Thyroid gland (tissue), 4 donors: ENCODE measurements around the gene PRLR. TPM values are rescaled to one million over a fixed set of nuclear protein-coding genes. Genes with fewer than 3 reads are reported as not detected.
"Not testable (repeated sequence)": the region's sequence is repeated elsewhere in the genome, so short reads cannot be mapped to it uniquely, and the experiment has no call there.

Experiments
- DNase-seq, 2 donors: peaks; one replicate each; pipeline ENCODE4 v3.0.0-alpha.2; 2019
- H3K27ac ChIP-seq, 3 donors: fragments of 200-600 bp; sonication (generic); 1 replicate in 2 of 3; 2 replicates in 1 of 3; pipeline ENCODE4 v1.5.1; 2016 to 2019; ENCODE audit warnings: mild to moderate bottlenecking in 1 of 3, moderate library complexity in 1 of 3
- H3K27me3 ChIP-seq: fragments of 200-600 bp; sonication (generic); one replicate; pipeline ENCODE4 v1.5.1; 2019
- H3K36me3 ChIP-seq, 2 donors: fragments of 200-600 bp; sonication (generic); one replicate each; pipeline ENCODE4 v1.5.1; 2016 to 2019
- H3K4me1 ChIP-seq, 2 donors: fragments of 200-600 bp; sonication (generic); one replicate each; pipeline ENCODE4 v1.5.1; 2017 to 2019
- H3K4me3 ChIP-seq, 3 donors: fragments of 200-600 bp; sonication (generic); replicated peaks in 1 of 3; 1 replicate in 2 of 3; 2 replicates in 1 of 3; pipeline ENCODE4 v1.5.1; 2016; ENCODE audit warnings: mild to moderate bottlenecking in 1 of 3
- H3K9me3 ChIP-seq: fragments of 200-600 bp; sonication (generic); one replicate; pipeline ENCODE4 v1.5.1; 2017
- POLR2A ChIP-seq, 2 donors: fragments of 450-650 bp; IDR thresholded peaks; one replicate each; pipeline ENCODE4 v1.6.1; 2017; ENCODE audit warnings: antibody characterized with exemption in 2 of 2, mild to moderate bottlenecking in 2 of 2, moderate library complexity in 1 of 2
- WGBS, 2 donors: methylation state at CpG; one replicate each; pipeline ENCODE4 v1.1.5; 2017; 5-methylcytosine and 5-hydroxymethylcytosine counted together
- intact Hi-C: fragments of 100-400 bp; cut with DNase I; formaldehyde crosslinking; loops from one replicate; pipeline ENCODE4 v1.15.1; 2023
- total RNA-seq, 4 donors: library from RNA; depleted of rRNA; stranded (reverse); fragments of >200 nt; gene quantifications; one replicate each; pipeline ENCODE4 v1.2.3, GENCODE V29; 2016
- TF ChIP-seq, protein P1 (sequence below), 6 experiments: fragments of 200-600 bp in 3 of 6; fragments of 450-650 bp in 3 of 6; sonication (generic) in 3 of 6; IDR thresholded peaks; one replicate each; pipeline ENCODE4 v1.5.1; 2016 to 2019; ENCODE audit warnings: antibody characterized with exemption in 6 of 6, mild to moderate bottlenecking in 2 of 6, inconsistent platforms in 1 of 6, moderate library complexity in 1 of 6

The PRLR gene
- total RNA-seq, 4 donors from 2014 or later, result 0.20 to 1.7 (median 0.22) TPM; not detected in 1

DNA sequence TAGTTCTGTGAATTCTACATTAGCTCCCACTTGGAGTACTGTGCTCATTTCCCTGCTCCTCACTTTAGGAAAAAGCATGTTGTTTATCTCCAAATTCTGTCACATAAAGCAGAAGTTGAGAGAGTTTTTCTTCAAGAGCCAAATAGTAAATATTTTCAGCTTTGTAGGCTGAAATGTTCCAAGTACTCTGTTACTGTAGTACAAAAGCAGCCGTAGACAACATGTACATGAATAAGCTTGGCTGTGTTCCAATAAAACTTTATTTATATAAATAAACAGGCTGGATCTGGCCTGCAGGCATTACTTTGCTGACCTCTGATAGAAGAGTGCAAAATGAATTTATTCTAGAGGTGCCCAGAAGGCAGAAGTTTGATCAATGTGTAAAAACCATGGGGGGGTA lies 109.6 kb downstream of the PRLR start:
- no peak for TF ChIP-seq POLR2A (IDR thresholded peaks at IDR 0.05)
- TF ChIP-seq, protein P1, sequence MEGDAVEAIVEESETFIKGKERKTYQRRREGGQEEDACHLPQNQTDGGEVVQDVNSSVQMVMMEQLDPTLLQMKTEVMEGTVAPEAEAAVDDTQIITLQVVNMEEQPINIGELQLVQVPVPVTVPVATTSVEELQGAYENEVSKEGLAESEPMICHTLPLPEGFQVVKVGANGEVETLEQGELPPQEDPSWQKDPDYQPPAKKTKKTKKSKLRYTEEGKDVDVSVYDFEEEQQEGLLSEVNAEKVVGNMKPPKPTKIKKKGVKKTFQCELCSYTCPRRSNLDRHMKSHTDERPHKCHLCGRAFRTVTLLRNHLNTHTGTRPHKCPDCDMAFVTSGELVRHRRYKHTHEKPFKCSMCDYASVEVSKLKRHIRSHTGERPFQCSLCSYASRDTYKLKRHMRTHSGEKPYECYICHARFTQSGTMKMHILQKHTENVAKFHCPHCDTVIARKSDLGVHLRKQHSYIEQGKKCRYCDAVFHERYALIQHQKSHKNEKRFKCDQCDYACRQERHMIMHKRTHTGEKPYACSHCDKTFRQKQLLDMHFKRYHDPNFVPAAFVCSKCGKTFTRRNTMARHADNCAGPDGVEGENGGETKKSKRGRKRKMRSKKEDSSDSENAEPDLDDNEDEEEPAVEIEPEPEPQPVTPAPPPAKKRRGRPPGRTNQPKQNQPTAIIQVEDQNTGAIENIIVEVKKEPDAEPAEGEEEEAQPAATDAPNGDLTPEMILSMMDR (IDR thresholded peaks at IDR 0.05), result no peak
- intact Hi-C loops, result no loop called here
- Histone ChIP-seq H3K27me3 (no peaks in the 10 kb centered on the region), H3K27ac (no peak overlapping the region), H3K4me1 (peaks cover 0 to 8% of the 10 kb centered on the region in 2 donors), H3K4me3 (no peak overlapping the region), H3K9me3 (no peaks in the 10 kb centered on the region), H3K36me3 (no peaks in the 10 kb centered on the region)
- no peak for DNase-seq
- WGBS, 2 donors, result 65 to 71% methylated on average over 1 of the region's 1 CpG

DNA sequence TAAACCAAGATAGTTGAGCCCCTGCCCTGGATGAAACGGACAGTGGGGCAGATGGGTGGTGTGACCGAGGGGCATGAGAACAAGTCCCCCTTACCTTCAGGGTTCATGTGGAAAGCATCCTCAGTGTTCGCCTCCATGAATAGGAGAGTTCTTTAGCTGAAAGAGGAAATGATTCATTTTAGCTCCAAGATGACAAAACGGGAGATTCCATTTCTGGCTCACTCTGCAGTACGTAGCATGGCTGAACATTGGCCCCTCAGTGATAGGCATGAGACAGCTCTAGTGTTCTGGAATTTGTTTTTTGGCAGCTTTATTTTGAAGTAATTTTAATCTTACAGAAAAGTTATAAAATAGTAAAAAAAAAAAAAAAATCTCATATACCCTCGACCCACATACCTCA lies 112.3 kb downstream of the PRLR start:
- no peaks in the 10 kb centered on the region for H3K36me3 ChIP-seq
- H3K4me3 ChIP-seq, result no peak overlapping the region
- no peaks in the 10 kb centered on the region for H3K9me3 ChIP-seq
- intact Hi-C loops, result no loop called here
- H3K27ac ChIP-seq, result no peak overlapping the region
- DNase-seq, result no peak
- TF ChIP-seq, protein P1 (IDR thresholded peaks at IDR 0.05), result no peak
- no peak for TF ChIP-seq POLR2A (IDR thresholded peaks at IDR 0.05)
- H3K4me1 ChIP-seq, result peaks cover 10 to 16% of the 10 kb centered on the region in 2 donors
- no peaks in the 10 kb centered on the region for H3K27me3 ChIP-seq
- 85 to 89% methylated on average over 6 of the region's 6 CpGs for WGBS, 2 donors

DNA sequence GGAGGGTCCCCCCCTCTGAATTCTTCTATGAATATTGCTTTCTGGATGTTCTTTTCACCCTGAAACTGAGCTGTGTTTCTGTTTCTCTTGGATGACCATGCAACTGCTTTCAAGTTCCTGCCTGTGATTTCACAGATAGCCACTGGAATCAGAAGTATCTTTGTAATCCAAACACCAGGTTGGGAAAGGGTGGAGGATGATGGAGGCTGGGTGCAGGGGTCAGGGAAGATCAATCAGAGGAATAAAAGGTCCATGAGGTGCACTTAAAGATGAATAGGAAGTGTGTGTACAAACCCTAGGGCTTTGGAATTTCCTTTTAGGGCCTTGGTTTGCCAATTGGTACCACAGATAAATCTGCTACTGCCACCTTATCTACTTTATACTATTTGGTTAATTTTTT lies 114.4 kb downstream of the PRLR start:
- DNase-seq, result peak in 1 of 2 donors; percentile 7
- H3K4me1 ChIP-seq, result peaks cover 10 to 16% of the 10 kb centered on the region in 2 donors
- intact Hi-C loops, result no loop called here
- H3K36me3 ChIP-seq, result no peaks in the 10 kb centered on the region
- no peaks in the 10 kb centered on the region for H3K27me3 ChIP-seq
- TF ChIP-seq, protein P1 (IDR thresholded peaks at IDR 0.05), result no peak
- no peak for TF ChIP-seq POLR2A (IDR thresholded peaks at IDR 0.05)
- no peaks in the 10 kb centered on the region for H3K9me3 ChIP-seq
- H3K27ac ChIP-seq, result peak overlapping the region in 2 of 3 donors; percentile 38 to 45
- H3K4me3 ChIP-seq, result no peak overlapping the region

DNA sequence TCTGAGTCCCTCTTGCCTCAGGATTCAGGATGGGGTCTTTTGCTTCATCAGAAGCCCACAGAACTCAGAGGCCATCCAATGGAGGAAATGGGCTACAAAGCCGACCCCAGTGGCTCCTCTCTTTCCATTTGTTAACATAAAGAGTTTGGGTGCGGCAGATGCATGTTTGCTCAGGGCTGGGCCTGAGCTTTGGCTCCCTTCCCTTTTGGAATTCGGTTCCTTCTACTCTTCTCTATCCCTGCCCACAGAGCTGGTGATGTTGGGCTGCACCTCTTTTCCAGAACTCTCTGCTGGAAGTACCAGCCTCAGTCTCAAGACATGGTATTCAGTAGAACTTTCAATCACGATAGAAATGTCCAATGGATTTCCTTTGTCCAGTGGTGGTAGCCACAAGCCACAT lies 115.6 kb downstream of the PRLR start:
- Histone ChIP-seq H3K27me3 (no peaks in the 10 kb centered on the region), H3K36me3 (no peaks in the 10 kb centered on the region), H3K27ac (peak overlapping the region in 1 of 3 donors; percentile 38), H3K4me3 (no peak overlapping the region), H3K4me1 (peaks cover 10 to 16% of the 10 kb centered on the region in 2 donors), H3K9me3 (no peaks in the 10 kb centered on the region)
- no peak for DNase-seq
- intact Hi-C loops, result no loop called here
- 89 to 99% methylated on average over 4 of the region's 4 CpGs for WGBS, 2 donors
- no peak for TF ChIP-seq POLR2A (IDR thresholded peaks at IDR 0.05)
- TF ChIP-seq, protein P1 (IDR thresholded peaks at IDR 0.05), result no peak

DNA sequence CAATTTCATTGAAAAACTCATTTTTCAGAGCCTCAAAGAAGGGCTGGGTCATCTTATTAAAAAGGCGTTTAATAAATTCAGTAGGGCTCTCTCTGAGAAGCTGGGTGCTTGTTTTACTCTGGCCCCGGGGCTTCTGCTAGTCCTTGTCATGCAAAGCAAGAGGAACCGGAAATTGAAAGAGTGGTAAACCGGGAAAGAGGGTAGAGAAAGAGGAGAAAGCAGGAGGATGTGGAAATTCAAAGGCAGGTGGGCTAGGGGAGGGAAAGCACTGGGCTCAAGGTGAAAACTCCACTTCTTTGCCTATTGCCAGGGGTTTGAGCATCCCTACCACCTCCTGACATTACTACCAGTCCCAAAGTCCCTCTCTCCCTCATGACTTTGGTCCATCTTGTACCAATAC lies 118.0 kb downstream of the PRLR start:
- Histone ChIP-seq H3K36me3 (no peaks in the 10 kb centered on the region), H3K4me1 (peaks cover 10 to 16% of the 10 kb centered on the region in 2 donors), H3K4me3 (no peak overlapping the region), H3K27me3 (no peaks in the 10 kb centered on the region), H3K27ac (no peak overlapping the region), H3K9me3 (no peaks in the 10 kb centered on the region)
- WGBS, 2 donors, result 62 to 64% methylated on average over 4 of the region's 4 CpGs
- DNase-seq, result no peak
- intact Hi-C loops, result no loop called here
- no peak for TF ChIP-seq POLR2A (IDR thresholded peaks at IDR 0.05)
- TF ChIP-seq, protein P1 (IDR thresholded peaks at IDR 0.05), result no peak

DNA sequence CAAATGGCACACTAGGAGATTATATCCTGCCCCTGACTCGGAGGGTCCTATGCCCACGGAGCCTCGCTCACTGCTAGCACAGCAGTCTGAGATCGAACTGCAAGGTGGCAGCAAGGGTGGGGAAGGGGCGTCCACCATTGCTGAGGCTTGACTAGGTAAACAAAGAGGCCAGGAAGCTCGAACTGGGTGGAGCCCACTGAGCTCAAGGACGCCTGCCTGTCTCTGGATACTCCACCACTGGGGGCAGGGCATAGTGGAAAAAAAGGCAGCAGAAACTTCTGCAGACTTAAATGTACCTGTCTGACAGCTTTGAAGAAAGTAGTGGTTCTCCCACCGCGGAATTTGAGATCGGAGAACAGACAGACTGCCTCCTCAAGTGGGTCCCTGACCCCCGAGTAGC lies 125.7 kb downstream of the PRLR start:
- 49 to 65% methylated on average over 7 to 11 of the region's 11 CpGs for WGBS, 2 donors
- DNase-seq, H3K36me3 ChIP-seq: not testable (repeated sequence)

More for the DNA sequence above, 125.7 kb downstream of the PRLR start:
- H3K9me3 ChIP-seq, H3K4me3 ChIP-seq, H3K27ac ChIP-seq, H3K27me3 ChIP-seq, H3K4me1 ChIP-seq, intact Hi-C loops: not testable (repeated sequence)
